HUES6 (cell line): ENCODE results near the gene DNAAF9.

Source experiments
- H3K27ac ChIP-seq: 2 replicates; pipeline ENCODE4 v1.7.0; 2013; ENCODE audit warnings: low read depth, mild to moderate bottlenecking, low read length, inconsistent platforms
- H3K27me3 ChIP-seq: 2 replicates; pipeline ENCODE4 v1.6.1; 2013; ENCODE audit warnings: low read length; ENCODE audit not compliant: control insufficient read depth, insufficient read depth
- H3K36me3 ChIP-seq: 2 replicates; pipeline ENCODE4 v1.6.1; 2013; ENCODE audit warnings: low read length; ENCODE audit not compliant: control insufficient read depth, insufficient read depth
- H3K4me1 ChIP-seq: 2 replicates; pipeline ENCODE4 v1.6.1; 2013; ENCODE audit warnings: low read length; ENCODE audit not compliant: control insufficient read depth, insufficient read depth
- H3K4me3 ChIP-seq: 2 replicates; pipeline ENCODE4 v1.5.1; 2013; ENCODE audit warnings: low read depth, low read length
- H3K9ac ChIP-seq: one replicate; pipeline ENCODE4 v1.6.1; 2013; ENCODE audit warnings: mild to moderate bottlenecking, low read length
- H3K9me3 ChIP-seq: 2 replicates; pipeline ENCODE4 v1.6.1; 2013; ENCODE audit warnings: low read depth, low read length; ENCODE audit not compliant: control insufficient read depth, insufficient read depth

DNAAF9 gene

DNA sequence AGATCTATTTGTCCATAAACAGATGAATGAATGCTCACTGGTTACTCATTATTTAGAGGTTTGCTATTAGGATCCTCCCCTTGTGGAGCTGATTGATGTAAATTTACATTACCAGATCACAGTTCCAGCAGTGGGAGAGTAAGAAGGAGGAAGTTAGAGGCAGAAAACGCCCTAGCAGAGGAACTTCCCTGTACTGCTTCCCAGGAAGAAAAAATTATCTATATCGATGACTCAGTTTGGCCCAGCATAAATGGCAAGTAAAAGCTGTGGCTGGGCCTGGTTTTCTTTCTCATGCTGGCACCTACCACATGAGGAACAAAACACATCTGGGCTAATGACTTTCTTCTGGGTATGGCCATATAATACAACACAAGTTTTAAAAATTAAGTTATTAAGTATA lies 35.7 kb downstream of the DNAAF9 start:
- Histone ChIP-seq H3K9ac (no peak overlapping the region), H3K4me3 (no peak overlapping the region), H3K27ac (no peak overlapping the region), H3K27me3 (no peaks in the 10 kb centered on the region), H3K36me3 (peaks cover 43% of the 10 kb centered on the region), H3K4me1 (no peaks in the 10 kb centered on the region), H3K9me3 (no peaks in the 10 kb centered on the region)

DNA sequence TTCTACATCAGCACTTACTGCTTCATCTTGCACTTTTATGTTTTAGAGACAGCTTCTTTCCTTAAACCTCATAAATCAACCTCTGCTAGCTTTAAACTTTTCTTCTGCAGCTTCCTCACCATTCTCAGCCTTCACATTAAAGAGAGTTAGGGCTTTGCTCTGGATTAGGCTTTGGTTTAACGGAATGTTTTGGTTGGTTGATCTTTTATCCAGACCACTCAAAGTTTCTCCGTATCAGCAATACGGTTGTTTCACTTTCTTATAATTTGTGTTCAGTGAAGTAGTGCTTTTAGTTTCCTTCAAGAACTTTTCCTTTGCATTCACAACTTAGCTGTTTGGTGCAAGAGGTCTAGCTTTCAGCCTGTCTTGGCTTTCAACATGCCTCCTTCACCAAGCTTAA lies 40.4 kb downstream of the DNAAF9 start:
- no peak overlapping the region for H3K4me3 ChIP-seq
- no peak overlapping the region for H3K9ac ChIP-seq
- H3K27ac ChIP-seq = no peak overlapping the region
- no peaks in the 10 kb centered on the region for H3K4me1 ChIP-seq
- H3K9me3 ChIP-seq = no peaks in the 10 kb centered on the region
- H3K27me3 ChIP-seq = no peaks in the 10 kb centered on the region
- H3K36me3 ChIP-seq = peaks cover 7% of the 10 kb centered on the region

DNA sequence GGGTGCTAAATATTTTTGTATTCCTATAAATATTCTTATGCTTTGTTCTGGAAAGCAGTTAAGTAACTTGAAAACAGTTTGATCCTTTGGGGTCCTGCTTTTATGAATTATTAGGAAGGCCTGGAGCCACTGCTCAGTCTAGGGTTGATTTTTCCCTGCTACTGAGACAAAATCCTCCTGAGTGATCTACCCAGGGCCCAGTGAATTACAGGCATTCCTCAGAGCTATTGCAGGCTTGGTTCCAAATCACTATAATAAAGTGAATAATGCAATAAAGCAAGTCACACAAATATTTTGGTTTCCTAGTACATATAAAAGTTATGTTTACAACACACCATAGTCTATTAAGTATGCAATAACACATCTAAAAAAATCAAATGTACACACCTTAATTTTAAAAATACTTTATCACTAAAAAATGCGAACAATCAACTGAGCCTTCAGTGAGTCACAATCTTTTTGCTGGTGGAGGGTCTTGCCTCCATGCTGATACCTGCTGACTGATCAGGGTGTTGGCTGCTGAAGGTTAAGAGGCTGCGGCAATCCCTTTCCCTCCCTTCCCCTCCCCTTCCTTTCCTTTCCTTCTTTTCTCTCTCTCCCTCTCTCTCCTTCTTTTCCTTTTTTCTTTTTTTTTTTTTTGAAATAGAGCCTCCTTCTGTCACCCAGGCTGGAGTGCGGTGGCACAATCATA lies 43.0 kb downstream of the DNAAF9 start:
- peaks cover under 1% of the 10 kb centered on the region; the same call in 1 of the 2 replicates for H3K36me3 ChIP-seq
- no peak overlapping the region for H3K4me3 ChIP-seq
- H3K9me3 ChIP-seq = no peaks in the 10 kb centered on the region
- H3K4me1 ChIP-seq = no peaks in the 10 kb centered on the region
- no peak overlapping the region for H3K27ac ChIP-seq
- H3K27me3 ChIP-seq = no peaks in the 10 kb centered on the region
- H3K9ac ChIP-seq = no peak overlapping the region

DNA sequence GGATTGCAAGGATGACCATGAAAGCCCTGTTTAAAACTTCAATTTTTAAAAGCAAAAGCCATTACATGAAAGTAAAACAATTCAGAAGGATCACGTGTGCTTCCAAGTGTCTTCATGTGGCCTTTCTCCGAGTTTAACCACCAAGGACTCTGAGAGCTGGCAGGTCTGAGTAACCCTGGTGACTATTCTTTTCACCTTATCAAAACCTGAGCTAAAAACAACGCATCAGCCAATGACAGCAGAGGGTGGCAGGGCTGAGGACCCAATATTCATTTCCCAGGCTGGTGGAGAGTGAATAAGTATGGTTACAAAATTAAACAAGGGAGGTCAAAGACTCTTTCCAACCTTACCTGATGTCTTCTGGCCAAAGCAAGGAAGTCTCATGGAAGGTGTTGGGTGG lies 46.7 kb downstream of the DNAAF9 start:
- Histone ChIP-seq H3K4me3 (no peak overlapping the region), H3K4me1 (no peaks in the 10 kb centered on the region), H3K9ac (no peak overlapping the region)

DNA sequence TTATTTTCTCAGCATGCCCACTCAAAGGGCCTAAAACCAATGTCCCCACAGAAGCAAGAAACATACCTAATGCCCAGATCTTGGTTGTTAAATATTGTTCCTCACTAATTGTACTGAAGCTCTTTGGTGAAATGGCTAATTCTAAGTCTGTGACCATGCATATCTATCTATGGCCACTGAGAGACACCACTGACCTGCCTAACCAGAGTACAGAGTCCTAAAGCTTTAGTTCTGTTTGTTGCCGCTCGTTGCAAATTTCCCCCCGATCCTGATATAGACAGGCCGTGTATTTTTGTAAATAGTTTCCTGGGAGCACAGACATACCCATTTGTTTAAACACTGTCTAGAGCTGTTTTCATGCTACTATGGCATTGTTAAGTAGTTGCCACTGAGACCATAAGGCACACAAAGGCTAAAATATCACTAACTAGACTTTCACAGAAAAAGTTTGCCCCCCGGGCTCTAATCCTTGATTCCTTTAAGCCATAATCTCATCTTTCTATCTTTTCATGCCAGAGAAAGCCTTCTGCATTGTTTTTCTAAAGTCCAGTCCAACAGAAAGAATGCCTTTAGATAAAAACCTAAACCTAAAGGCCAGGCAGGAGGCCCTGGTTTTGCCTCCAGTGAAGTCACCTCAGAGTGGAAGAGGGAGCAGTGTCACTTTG lies 48.7 kb downstream of the DNAAF9 start:
- Histone ChIP-seq H3K27me3 (no peaks in the 10 kb centered on the region), H3K4me3 (no peak overlapping the region), H3K9me3 (no peaks in the 10 kb centered on the region), H3K4me1 (no peaks in the 10 kb centered on the region), H3K9ac (no peak overlapping the region), H3K27ac (no peak overlapping the region), H3K36me3 (0 out of 2 replicates have a peak, but pooled peaks cover 4% of the 10 kb centered on the region)

More for the DNA sequence above, 46.7 kb downstream of the DNAAF9 start:
- Histone ChIP-seq H3K27me3 (no peaks in the 10 kb centered on the region), H3K9me3 (no peaks in the 10 kb centered on the region), H3K27ac (no peak overlapping the region), H3K36me3 (0 out of 2 replicates have a peak, but pooled peaks cover 4% of the 10 kb centered on the region)
